WI38 (cell line): Measurements from ENCODE around the gene SLC6A6.

Source experiments
- H3K4me3 ChIP-seq: 2 replicates; pipeline ENCODE4 v1.5.1; 2011; ENCODE audit warnings: low read depth, mild to moderate bottlenecking, control low read depth, low read length
- TF ChIP-seq, protein P1 (sequence below): IDR thresholded peaks from 2 replicates; pipeline ENCODE4 v1.5.1; 2012; ENCODE audit warnings: low read depth, mild to moderate bottlenecking, control low read depth, low read length

Gene SLC6A6

DNA sequence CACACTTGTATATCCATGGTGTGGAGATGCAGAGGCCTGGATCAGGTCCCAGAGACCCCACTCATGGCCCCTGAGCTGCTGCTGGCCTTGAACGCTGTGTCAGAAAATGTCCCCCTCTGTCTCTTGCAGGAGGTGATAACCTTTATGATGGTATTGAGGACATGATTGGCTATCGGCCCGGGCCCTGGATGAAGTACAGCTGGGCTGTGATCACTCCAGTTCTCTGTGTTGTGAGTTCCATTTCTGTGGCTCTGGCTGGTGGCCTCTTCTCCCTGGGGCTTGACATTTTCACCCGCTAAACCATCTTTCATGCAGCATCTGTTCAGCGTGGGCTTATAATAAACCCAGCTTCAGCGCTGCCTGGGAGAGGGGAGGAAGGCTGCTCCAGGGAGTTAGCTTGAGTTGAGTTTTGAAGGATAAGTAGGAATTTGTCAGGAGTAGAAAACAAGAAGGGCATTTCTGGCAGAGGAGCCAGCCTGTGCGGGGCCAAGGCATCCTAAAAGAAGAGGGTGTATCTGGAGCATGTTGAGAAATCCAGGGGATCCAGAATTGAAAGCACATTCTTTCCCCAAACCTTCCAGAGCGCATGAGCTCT, 76.6 kb downstream of the SLC6A6 start:
- H3K4me3 ChIP-seq, result no peak overlapping the region
- TF ChIP-seq, protein P1, sequence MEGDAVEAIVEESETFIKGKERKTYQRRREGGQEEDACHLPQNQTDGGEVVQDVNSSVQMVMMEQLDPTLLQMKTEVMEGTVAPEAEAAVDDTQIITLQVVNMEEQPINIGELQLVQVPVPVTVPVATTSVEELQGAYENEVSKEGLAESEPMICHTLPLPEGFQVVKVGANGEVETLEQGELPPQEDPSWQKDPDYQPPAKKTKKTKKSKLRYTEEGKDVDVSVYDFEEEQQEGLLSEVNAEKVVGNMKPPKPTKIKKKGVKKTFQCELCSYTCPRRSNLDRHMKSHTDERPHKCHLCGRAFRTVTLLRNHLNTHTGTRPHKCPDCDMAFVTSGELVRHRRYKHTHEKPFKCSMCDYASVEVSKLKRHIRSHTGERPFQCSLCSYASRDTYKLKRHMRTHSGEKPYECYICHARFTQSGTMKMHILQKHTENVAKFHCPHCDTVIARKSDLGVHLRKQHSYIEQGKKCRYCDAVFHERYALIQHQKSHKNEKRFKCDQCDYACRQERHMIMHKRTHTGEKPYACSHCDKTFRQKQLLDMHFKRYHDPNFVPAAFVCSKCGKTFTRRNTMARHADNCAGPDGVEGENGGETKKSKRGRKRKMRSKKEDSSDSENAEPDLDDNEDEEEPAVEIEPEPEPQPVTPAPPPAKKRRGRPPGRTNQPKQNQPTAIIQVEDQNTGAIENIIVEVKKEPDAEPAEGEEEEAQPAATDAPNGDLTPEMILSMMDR, result no peak

DNA sequence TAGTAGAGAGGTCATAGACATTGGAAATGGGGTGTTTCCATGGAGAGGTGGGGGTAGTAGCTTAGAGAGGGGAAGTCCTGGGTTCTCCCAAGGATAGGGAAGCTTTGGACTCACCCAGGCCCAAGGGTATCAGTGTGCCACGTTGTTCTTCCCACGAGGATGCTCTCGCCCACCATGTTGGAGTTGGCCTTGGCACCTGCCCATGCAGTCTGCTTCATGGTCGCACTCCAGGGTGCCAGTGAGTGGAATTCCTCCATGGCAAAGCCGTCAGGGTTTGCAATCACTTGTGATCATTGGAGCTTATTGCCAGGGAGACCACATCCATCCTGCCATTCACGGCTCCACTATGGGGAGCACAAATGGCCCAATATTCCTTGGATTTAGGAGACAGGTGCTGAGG, 77.2 kb downstream of the SLC6A6 start:
- TF ChIP-seq, protein P1, result no peak
- no peak overlapping the region for H3K4me3 ChIP-seq

DNA sequence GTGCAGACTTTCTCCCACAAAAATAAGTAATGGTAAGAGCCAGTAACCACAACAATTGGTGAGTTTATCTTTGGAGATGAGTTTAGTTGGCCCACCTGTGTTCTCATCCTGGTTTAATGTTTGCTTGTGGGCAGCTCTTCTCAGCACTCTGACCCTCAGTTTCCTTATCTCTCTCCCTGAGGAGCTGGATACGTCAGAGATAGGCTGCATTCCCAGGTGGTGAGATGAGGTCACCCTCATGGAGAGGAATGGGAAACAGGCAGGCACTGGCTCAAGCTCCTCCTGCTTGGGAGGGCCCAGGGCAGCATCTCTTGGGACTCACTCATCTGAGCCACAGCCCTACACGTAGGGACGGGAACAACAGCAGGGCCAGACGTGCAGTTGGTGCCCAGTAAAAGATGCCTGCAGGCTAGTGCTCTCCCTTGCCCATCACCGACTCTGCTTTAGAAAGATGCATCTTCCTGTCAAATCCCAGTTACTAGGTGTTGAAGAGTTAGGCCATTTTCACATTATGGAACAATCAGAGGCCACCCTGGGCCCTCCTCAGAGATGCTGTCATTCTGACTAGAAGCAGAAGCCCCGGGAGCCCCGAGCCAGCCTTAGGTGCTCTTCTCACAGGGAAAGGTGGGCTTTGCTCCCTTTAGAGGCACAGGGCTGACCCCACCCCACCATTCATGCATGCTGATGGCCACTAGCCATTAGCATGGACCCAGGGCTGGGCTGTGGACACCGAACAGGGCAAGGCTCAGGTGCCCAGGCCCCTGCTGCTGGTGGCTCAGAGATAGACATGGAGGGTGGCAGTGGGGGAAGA, 78.0 kb downstream of the SLC6A6 start:
- no peak overlapping the region for H3K4me3 ChIP-seq
- TF ChIP-seq, protein P1, result no peak

DNA sequence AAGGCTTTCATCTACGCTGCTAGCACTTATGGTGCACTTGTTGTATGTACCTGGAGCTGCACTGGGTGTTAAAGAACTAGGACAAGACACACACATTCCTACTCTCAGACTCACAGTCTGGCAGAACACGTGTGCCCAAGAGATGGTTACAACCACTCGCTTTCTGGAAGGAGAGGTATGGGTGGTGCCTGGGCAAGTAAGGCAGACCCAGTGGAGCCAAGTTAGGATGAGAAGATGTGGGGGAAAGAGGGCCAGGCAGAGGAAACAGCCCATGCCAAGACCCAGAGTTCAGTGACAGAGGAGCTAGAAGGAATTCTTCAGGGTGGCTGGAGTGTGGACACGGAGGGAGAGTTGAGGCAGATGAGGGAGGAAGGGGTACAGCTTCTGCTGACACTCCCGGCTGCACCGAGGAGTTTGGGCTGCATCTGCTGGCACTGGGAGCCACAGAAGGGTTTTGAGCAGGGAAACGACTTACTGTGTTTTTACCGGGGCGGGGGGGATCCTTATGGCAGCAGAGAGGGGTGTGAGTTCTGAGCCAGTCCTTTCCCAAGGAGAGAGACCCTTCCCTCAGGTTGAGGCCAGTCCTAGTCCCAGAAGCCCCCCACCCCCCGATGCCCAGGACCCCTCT, 78.7 kb downstream of the SLC6A6 start:
- no peak overlapping the region for H3K4me3 ChIP-seq
- TF ChIP-seq, protein P1, result no peak

DNA sequence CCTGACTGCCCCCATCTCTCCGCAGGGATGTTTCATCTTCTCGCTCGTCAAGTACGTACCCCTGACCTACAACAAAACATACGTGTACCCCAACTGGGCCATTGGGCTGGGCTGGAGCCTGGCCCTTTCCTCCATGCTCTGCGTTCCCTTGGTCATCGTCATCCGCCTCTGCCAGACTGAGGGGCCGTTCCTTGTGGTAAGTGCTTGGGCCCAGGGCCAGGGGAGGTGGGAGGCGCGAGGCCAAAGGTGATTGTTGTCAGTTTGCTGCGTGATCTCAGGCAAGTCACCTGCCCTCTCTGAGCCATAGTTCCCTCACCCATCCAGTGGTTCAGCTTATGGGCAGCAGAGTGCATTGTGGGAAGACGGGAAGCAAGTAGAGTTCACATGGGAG, 79.2 kb downstream of the SLC6A6 start:
- TF ChIP-seq, protein P1, result no peak

DNA sequence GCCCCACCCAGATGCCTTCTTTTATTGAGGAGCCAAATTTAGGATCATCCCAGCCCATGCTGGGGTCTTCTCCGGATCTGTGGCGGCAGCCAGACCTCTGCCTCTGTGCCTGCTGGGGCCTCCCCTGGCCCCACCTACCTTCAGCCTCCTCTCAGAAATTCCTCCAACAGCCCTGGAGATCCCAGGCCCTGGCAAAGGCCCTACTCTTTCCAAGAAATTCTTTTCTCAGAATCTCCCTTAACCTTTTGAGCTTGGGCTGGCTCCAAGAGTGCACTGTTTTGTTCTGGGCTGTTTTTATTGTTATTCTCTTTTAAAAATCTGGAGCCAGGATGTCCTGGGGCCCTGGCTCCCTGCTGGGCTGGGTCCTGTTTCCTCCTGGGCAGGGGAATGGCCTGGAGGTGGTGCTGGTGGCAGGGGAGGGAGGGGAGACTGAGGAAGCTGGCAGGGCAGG, 79.9 kb downstream of the SLC6A6 start:
- H3K4me3 ChIP-seq, result no peak overlapping the region
- TF ChIP-seq, protein P1, result no peak

More for the DNA sequence above, 79.2 kb downstream of the SLC6A6 start:
- H3K4me3 ChIP-seq, result no peak overlapping the region

DNA sequence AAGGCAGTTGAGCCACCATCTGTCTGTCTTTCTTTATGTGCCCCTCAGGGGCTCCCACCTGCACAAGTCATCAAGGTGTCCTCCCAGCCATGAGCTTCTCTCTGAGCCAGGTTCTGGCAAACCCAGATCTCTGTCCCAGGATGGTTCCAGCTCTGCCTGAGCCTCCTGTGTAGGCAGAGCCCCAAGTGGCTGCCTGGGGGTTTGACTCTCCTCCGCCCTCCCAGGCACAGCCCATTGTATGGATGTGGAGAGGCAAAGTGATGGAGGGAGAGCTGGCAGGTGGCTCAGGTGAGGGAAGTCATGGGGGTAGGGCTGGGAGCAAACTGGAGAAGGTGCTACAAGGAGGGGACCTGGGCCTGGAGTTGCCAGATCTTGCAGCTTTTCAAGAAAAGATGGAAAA, 80.9 kb downstream of the SLC6A6 start:
- H3K4me3 ChIP-seq, result no peak overlapping the region
- TF ChIP-seq, protein P1, result no peak
